Calu3 (cell line): ENCODE data around the gene LDAH. TPM values are rescaled to one million over a fixed set of nuclear protein-coding genes. Genes with fewer than 3 reads are reported as not detected.

Source experiments
- BruUV-seq: library from RNA; stranded (reverse); fragments of 400-500 nt; replicated peaks from 2 replicates; lab custom pipeline; 2021; lab: Mats Ljungman, UMichigan
- CTCF ChIA-PET: fragments of 300-600 bp; sonication (Branson Sonifier 250); formaldehyde crosslinking; loops from one replicate; lab custom pipeline; 2022; ENCODE audit warnings: antibody characterized with exemption; lab: Charles Lee
- DNase-seq: peaks from one replicate; pipeline ENCODE4 v3.0.0; 2022
- H3K27ac Mint-ChIP-seq: one replicate; pipeline ENCODE4 v1.8.0; 2022; ENCODE audit warnings: mixed read lengths; ENCODE audit not compliant: unreplicated experiment
- H3K27me3 Mint-ChIP-seq: one replicate; pipeline ENCODE4 v1.8.0; 2022; ENCODE audit warnings: mixed read lengths; ENCODE audit not compliant: unreplicated experiment
- H3K36me3 Mint-ChIP-seq: one replicate; pipeline ENCODE4 v1.8.0; 2022; ENCODE audit warnings: mild to moderate bottlenecking, moderate library complexity, mixed read lengths; ENCODE audit not compliant: insufficient read depth, unreplicated experiment
- H3K4me1 Mint-ChIP-seq: one replicate; pipeline ENCODE4 v1.8.0; 2022; ENCODE audit warnings: mild to moderate bottlenecking, low read depth, mixed read lengths; ENCODE audit not compliant: unreplicated experiment
- H3K4me3 Mint-ChIP-seq: one replicate; pipeline ENCODE4 v1.8.0; 2022; ENCODE audit warnings: mild to moderate bottlenecking, low read depth, moderate library complexity, mixed read lengths; ENCODE audit not compliant: unreplicated experiment
- H3K9me3 Mint-ChIP-seq: one replicate; pipeline ENCODE4 v1.8.0; 2022; ENCODE audit warnings: low read depth, mixed read lengths; ENCODE audit not compliant: unreplicated experiment
- intact Hi-C: fragments of 100-400 bp; cut with micrococcal nuclease; formaldehyde crosslinking; loops from one replicate; pipeline ENCODE4 v1.10.0; 2022; ENCODE audit not compliant: unreplicated experiment
- total RNA-seq: library from RNA; stranded (reverse); gene quantifications from 2 replicates; pipeline ENCODE4 v1.2.3, GENCODE V29; 2022
- TF ChIP-seq, protein P1 (sequence below): fragments of 200-600 bp; IDR thresholded peaks from one replicate; pipeline ENCODE4 v1.8.0; 2022; ENCODE audit warnings: antibody characterized with exemption; ENCODE audit not compliant: unreplicated experiment

Gene LDAH
- total RNA-seq, 1 experiment from 2014 or later: 18.1 TPM

DNA sequence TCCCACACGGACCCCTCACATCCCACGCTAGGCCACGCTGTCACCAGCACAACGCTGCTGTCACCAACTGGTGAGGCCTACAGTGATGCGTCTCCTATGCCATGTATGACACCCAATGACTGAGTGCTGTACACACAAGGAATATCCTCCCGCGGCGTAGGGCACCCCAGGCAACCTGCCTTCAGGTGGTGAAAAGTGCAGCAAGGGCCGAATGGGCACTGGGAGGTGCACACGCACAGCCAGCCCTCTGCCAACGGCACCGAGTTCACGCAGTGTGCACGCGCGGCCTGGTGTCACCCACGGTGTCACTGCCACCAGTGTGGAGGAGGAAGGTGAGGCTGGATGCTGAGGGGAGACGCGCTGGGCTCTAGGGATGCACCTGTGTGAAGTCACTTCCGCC, 176.5 kb downstream of the LDAH start:
- BruUV-seq: no TSS peak
- Mint-ChIP-seq H3K27ac (no peak overlapping the region), H3K36me3 (peaks cover 24% of the 10 kb centered on the region), H3K9me3 (no peaks in the 10 kb centered on the region), H3K4me3 (no peak overlapping the region), H3K4me1 (peaks cover 33% of the 10 kb centered on the region), H3K27me3 (no peaks in the 10 kb centered on the region)
- TF ChIP-seq, protein P1, sequence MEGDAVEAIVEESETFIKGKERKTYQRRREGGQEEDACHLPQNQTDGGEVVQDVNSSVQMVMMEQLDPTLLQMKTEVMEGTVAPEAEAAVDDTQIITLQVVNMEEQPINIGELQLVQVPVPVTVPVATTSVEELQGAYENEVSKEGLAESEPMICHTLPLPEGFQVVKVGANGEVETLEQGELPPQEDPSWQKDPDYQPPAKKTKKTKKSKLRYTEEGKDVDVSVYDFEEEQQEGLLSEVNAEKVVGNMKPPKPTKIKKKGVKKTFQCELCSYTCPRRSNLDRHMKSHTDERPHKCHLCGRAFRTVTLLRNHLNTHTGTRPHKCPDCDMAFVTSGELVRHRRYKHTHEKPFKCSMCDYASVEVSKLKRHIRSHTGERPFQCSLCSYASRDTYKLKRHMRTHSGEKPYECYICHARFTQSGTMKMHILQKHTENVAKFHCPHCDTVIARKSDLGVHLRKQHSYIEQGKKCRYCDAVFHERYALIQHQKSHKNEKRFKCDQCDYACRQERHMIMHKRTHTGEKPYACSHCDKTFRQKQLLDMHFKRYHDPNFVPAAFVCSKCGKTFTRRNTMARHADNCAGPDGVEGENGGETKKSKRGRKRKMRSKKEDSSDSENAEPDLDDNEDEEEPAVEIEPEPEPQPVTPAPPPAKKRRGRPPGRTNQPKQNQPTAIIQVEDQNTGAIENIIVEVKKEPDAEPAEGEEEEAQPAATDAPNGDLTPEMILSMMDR: no peak
- CTCF ChIA-PET: no interaction called here
- no peak for DNase-seq
- intact Hi-C loops: no loop called here

DNA sequence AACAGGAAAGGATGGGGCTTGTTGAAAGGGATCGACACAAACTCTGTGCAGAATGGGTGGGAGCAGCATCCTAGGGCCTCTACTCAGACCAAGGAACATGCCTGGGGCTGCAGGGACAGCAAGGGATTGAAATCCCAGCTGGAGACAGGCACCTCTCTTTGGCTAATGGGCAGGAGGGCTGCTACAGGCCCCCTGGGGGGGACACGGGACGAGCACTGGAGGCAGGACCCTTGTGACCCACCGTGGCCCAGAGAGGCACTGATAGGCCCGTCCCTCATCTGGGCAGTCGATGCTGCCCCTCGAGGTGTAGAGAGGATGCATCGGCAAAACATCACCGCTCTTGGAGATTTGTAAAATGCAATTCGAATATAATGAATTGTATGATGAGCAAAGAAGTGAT, 177.1 kb downstream of the LDAH start:
- DNase-seq: no peak
- intact Hi-C loops: no loop called here
- H3K27me3 Mint-ChIP-seq: no peaks in the 10 kb centered on the region
- CTCF ChIA-PET: no interaction called here
- no TSS peak for BruUV-seq
- no peak overlapping the region for H3K27ac Mint-ChIP-seq
- H3K4me3 Mint-ChIP-seq: no peak overlapping the region
- H3K4me1 Mint-ChIP-seq: peaks cover 33% of the 10 kb centered on the region
- TF ChIP-seq, protein P1: no peak
- H3K36me3 Mint-ChIP-seq: peaks cover 17% of the 10 kb centered on the region
- H3K9me3 Mint-ChIP-seq: no peaks in the 10 kb centered on the region

DNA sequence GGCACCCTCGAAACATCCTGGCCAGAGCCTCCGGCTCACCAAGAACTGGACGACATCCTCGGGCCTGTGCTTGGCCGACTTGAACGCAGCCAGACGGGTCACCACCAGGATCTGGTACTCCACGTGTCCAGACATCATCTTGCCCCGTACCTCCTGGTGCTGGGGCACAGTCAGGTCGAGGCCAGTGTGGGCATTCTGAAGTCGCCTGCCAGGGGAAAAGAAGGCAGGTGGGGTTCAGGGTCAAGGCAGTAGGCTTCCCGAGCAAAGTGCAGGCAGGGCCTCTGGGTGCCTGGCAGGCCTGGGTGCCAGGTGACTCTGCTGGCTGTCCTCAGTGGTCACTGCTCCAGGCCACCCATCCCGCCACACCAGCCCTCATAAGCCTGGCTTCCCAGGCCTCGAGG, 177.6 kb downstream of the LDAH start:
- TF ChIP-seq, protein P1: no peak
- no peak overlapping the region for H3K27ac Mint-ChIP-seq
- no peaks in the 10 kb centered on the region for H3K9me3 Mint-ChIP-seq
- no peak for DNase-seq
- intact Hi-C loops: no loop called here
- CTCF ChIA-PET: no interaction called here
- H3K4me3 Mint-ChIP-seq: no peak overlapping the region
- no TSS peak for BruUV-seq
- peaks cover 12% of the 10 kb centered on the region for H3K36me3 Mint-ChIP-seq
- peaks cover 32% of the 10 kb centered on the region for H3K4me1 Mint-ChIP-seq
- H3K27me3 Mint-ChIP-seq: no peaks in the 10 kb centered on the region

DNA sequence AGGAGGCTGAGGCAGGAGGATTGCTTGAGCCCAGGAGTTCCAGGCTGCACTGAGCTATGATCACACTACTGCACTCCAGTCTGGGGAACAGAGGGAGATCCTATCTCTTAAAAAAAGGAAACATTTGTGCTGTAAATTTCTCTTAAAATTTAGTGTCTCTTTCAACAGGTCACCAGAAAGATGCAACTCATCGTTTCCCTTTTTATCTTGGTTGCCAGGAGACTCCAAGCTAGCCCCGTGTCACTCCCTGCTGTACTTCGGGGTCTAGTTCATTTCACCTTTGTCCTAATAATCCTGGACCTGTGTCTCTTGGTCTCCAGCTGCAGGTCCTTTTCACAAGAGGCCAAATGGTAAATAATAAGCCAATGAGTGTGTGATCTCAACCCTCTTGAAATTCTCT, 179.1 kb downstream of the LDAH start:
- TF ChIP-seq, protein P1: no peak
- Mint-ChIP-seq H3K4me3 (no peak overlapping the region), H3K36me3 (peaks cover 7% of the 10 kb centered on the region), H3K27me3 (no peaks in the 10 kb centered on the region), H3K4me1 (peaks cover 17% of the 10 kb centered on the region), H3K9me3 (no peaks in the 10 kb centered on the region), H3K27ac (no peak overlapping the region)
- no peak for DNase-seq
- intact Hi-C loops: no loop called here
- BruUV-seq: no TSS peak
- CTCF ChIA-PET: interaction anchor here (0.5 to 3.3 kb wide), 6 partner anchors 9 to 265 kb away, joined by 4 to 25 read pairs (median 14); no protein-coding TSS in a partner anchor
